Femur (tissue), 1 donor: ENCODE data around the gene MAMDC4.
"Not testable (repeated sequence)": the region's sequence is repeated elsewhere in the genome, so short reads cannot be mapped to it uniquely, and the experiment has no call there.

Experiments
- DNase-seq: peaks from one replicate; pipeline ENCODE4 v3.0.0-alpha.2; 2017

MAMDC4 gene

GRCh38 chr9:136825295-136826187 lies 26.6 kb upstream of the MAMDC4 start:
- no peak for DNase-seq

- DNase-seq = no peak
Observed at GRCh38 chr9:136826188-136826541, 26.0 kb upstream of the MAMDC4 start.

- peak; percentile 24 for DNase-seq
Observed at GRCh38 chr9:136826703-136827582, 25.2 kb upstream of the MAMDC4 start.

- no peak for DNase-seq
Observed at GRCh38 chr9:136827794-136828473, 24.2 kb upstream of the MAMDC4 start.

- no peak for DNase-seq
Observed at GRCh38 chr9:136828474-136829140, 23.5 kb upstream of the MAMDC4 start.

GRCh38 chr9:136829412-136829811 lies 22.7 kb upstream of the MAMDC4 start:
- DNase-seq = no peak

GRCh38 chr9:136829981-136830885 lies 21.9 kb upstream of the MAMDC4 start:
- peak; percentile 22 for DNase-seq

GRCh38 chr9:136831002-136831719 lies 21.0 kb upstream of the MAMDC4 start:
- DNase-seq = no peak

- peak; percentile 21 for DNase-seq
Observed at GRCh38 chr9:136831720-136832104, 20.4 kb upstream of the MAMDC4 start.

- no peak for DNase-seq
Observed at GRCh38 chr9:136832581-136832980, 19.6 kb upstream of the MAMDC4 start.

GRCh38 chr9:136833381-136834048 lies 18.6 kb upstream of the MAMDC4 start:
- not testable (repeated sequence) for DNase-seq

- peak; percentile 24 for DNase-seq
Observed at GRCh38 chr9:136835162-136835931, 16.8 kb upstream of the MAMDC4 start.

GRCh38 chr9:136835932-136836904 lies 15.9 kb upstream of the MAMDC4 start:
- peak; percentile 33 for DNase-seq

- DNase-seq = peak; percentile 20
Observed at GRCh38 chr9:136837146-136837855, 14.8 kb upstream of the MAMDC4 start.

GRCh38 chr9:136837856-136838277 lies 14.3 kb upstream of the MAMDC4 start:
- DNase-seq = peak; percentile 17

- DNase-seq = peak; percentile 24
Observed at GRCh38 chr9:136838314-136839228, 13.6 kb upstream of the MAMDC4 start.
